DND-41 (cell line): ENCODE measurements around the gene OR8A1.

Experiments
- CTCF ChIP-seq: IDR thresholded peaks from 2 replicates; pipeline ENCODE4 v1.5.1; 2012; ENCODE audit warnings: borderline replicate concordance, low read length, moderate library complexity, mild to moderate bottlenecking; ENCODE audit not compliant: poor library complexity, severe bottlenecking; ENCODE audit errors: extremely low read depth
- EZH2 ChIP-seq: IDR thresholded peaks from 3 replicates; pipeline ENCODE4 v1.6.1; 2012; ENCODE audit warnings: borderline replicate concordance, low read depth, mild to moderate bottlenecking, moderate library complexity, low read length, inconsistent platforms; ENCODE audit not compliant: severe bottlenecking

GRCh38 chr11:124533626-124534025, 36.2 kb upstream of the OR8A1 start:
- TF ChIP-seq CTCF (no peak), EZH2 (no peak)
